Measurements from ENCODE around the gene AMBN. TPM values are rescaled to one million over a fixed set of nuclear protein-coding genes. Genes with fewer than 3 reads are reported as not detected.

Gene AMBN
- polyA plus RNA-seq, 1 donor (not counting 4 experiments of a cell fraction or from before 2014, with no cell fraction given), result not detected

DNA sequence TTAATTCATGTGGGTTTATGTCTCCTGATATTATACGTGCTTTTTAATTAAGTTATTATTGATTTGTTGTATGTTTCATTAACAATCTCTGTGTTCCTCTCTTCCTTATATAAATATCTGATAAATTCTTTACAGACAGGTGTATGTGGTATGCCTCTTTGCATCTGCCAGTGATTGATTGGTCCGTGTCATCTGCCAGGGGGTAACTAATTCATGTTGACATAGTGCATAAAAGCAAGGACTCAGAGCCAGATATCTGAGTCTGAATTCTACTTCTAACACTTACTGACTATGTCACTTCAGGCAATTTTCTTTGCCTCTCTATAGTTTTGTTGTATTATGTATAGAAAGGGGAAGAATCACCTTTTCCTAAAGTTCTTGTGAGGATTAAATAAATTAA is 5.2 kb upstream of the AMBN start:
- Histone ChIP-seq H4K20me1 (ENCODE audit: control insufficient read depth, extremely low read depth, insufficient read depth, low read length) (no peaks in the 10 kb centered on the region), H3K9me1 (ENCODE audit: control insufficient read depth, extremely low read depth, insufficient read depth, low read length) (no peaks in the 10 kb centered on the region), H3K4me2 (ENCODE audit: control insufficient read depth, extremely low read depth, insufficient read depth, low read depth, low read length) (no peak overlapping the region), H3K9ac (ENCODE audit: control insufficient read depth, extremely low read depth, insufficient read depth, low read length) (no peak overlapping the region), H3K4me3 (ENCODE audit: control insufficient read depth in 2 of 3, extremely low read depth in 1 of 3, insufficient read depth in 2 of 3, low read depth in 1 of 3, low read length in 3 of 3) (no peak overlapping the region), H3K4me1 (ENCODE audit: control insufficient read depth, extremely low read depth, insufficient read depth, low read length) (no peaks in the 10 kb centered on the region), H3K36me3 (ENCODE audit: control insufficient read depth in 2 of 2, extremely low read depth in 1 of 2, insufficient read depth in 2 of 2, low read length in 2 of 2) (no peaks in the 10 kb centered on the region), H3K79me2 (ENCODE audit: control insufficient read depth, insufficient read depth, low read length) (no peaks in the 10 kb centered on the region), H3K27me3 (ENCODE audit: control insufficient read depth, extremely low read depth, insufficient read depth, low read length) (no peaks in the 10 kb centered on the region), H3K9me3 (ENCODE audit: control insufficient read depth, low read depth, low read length) (no peaks in the 10 kb centered on the region), H3K27ac (ENCODE audit: control insufficient read depth, insufficient read depth, low read length) (no peak overlapping the region), H2AFZ (ENCODE audit: control insufficient read depth, low read length) (no peak overlapping the region)
- DNase-seq (ENCODE audit: low read depth, low spot score), result no peak
- dilution Hi-C loops (cut with MboI; ENCODE audit: extremely low pct_ligation_motif_present, low sequenced_read_pairs), result no loop called here
- no peak for TF ChIP-seq EZH2 (IDR thresholded peaks at IDR 0.05; ENCODE audit: low read length)
- TF ChIP-seq, protein P1, sequence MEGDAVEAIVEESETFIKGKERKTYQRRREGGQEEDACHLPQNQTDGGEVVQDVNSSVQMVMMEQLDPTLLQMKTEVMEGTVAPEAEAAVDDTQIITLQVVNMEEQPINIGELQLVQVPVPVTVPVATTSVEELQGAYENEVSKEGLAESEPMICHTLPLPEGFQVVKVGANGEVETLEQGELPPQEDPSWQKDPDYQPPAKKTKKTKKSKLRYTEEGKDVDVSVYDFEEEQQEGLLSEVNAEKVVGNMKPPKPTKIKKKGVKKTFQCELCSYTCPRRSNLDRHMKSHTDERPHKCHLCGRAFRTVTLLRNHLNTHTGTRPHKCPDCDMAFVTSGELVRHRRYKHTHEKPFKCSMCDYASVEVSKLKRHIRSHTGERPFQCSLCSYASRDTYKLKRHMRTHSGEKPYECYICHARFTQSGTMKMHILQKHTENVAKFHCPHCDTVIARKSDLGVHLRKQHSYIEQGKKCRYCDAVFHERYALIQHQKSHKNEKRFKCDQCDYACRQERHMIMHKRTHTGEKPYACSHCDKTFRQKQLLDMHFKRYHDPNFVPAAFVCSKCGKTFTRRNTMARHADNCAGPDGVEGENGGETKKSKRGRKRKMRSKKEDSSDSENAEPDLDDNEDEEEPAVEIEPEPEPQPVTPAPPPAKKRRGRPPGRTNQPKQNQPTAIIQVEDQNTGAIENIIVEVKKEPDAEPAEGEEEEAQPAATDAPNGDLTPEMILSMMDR (optimal IDR thresholded peaks at IDR 0.05 in 1 of 3, IDR thresholded peaks at IDR 0.05 in 1 of 3, conservative IDR thresholded peaks at IDR 0.05 in 1 of 3; ENCODE audit: extremely low read depth in 1 of 3, insufficient read depth in 2 of 3, low read length in 3 of 3), result no peak
- FAIRE-seq, result no peak

DNA sequence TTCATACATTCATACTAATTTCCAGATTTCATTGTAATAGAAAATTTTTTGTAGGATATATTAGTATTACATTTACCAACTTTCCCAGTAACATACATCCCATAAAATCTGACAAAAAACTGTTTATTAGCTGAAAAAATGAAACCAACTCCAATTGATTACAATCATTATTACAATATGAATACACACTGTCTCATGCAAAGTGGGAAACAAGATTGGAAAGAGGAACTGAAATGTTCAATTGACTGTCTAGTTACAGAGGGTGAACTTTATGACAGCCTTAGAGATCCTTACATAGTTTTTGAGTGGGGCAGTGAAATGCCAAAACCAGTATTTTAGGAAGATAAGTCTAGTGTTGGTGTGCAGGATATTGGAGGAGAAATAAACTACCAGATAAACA is 2.3 kb upstream of the AMBN start:
- H4K20me1 ChIP-seq (ENCODE audit: control insufficient read depth, extremely low read depth, insufficient read depth, low read length), result no peaks in the 10 kb centered on the region
- H2AFZ ChIP-seq (ENCODE audit: control insufficient read depth, low read length), result no peak overlapping the region
- no peaks in the 10 kb centered on the region for H3K27me3 ChIP-seq (ENCODE audit: control insufficient read depth, extremely low read depth, insufficient read depth, low read length)
- H3K36me3 ChIP-seq (ENCODE audit: control insufficient read depth in 2 of 2, extremely low read depth in 1 of 2, insufficient read depth in 2 of 2, low read length in 2 of 2), result no peaks in the 10 kb centered on the region
- H3K9me3 ChIP-seq (ENCODE audit: control insufficient read depth, low read depth, low read length), result no peaks in the 10 kb centered on the region
- no peak overlapping the region for H3K4me3 ChIP-seq (ENCODE audit: control insufficient read depth in 2 of 3, extremely low read depth in 1 of 3, insufficient read depth in 2 of 3, low read depth in 1 of 3, low read length in 3 of 3)
- dilution Hi-C loops (cut with MboI; ENCODE audit: extremely low pct_ligation_motif_present, low sequenced_read_pairs), result no loop called here
- H3K4me1 ChIP-seq (ENCODE audit: control insufficient read depth, extremely low read depth, insufficient read depth, low read length), result no peaks in the 10 kb centered on the region
- TF ChIP-seq, protein P1 (optimal IDR thresholded peaks at IDR 0.05 in 1 of 3, IDR thresholded peaks at IDR 0.05 in 1 of 3, conservative IDR thresholded peaks at IDR 0.05 in 1 of 3; ENCODE audit: extremely low read depth in 1 of 3, insufficient read depth in 2 of 3, low read length in 3 of 3), result no peak
- no peaks in the 10 kb centered on the region for H3K9me1 ChIP-seq (ENCODE audit: control insufficient read depth, extremely low read depth, insufficient read depth, low read length)
- H3K9ac ChIP-seq (ENCODE audit: control insufficient read depth, extremely low read depth, insufficient read depth, low read length), result no peak overlapping the region
- no peaks in the 10 kb centered on the region for H3K79me2 ChIP-seq (ENCODE audit: control insufficient read depth, insufficient read depth, low read length)
- DNase-seq (ENCODE audit: low read depth, low spot score) (no peak), FAIRE-seq (no peak)
- H3K4me2 ChIP-seq (ENCODE audit: control insufficient read depth, extremely low read depth, insufficient read depth, low read depth, low read length), result no peak overlapping the region
- H3K27ac ChIP-seq (ENCODE audit: control insufficient read depth, insufficient read depth, low read length), result no peak overlapping the region
